HG03159 (cell line): ENCODE measurements around the gene SFXN3.

ENCODE experiments used
- ATAC-seq: cut with Tn5 transposase; IDR thresholded peaks from one replicate; pipeline ENCODE4 v1.9.1; 2021; ENCODE audit warnings: mild to moderate bottlenecking, moderate library complexity; ENCODE audit not compliant: unreplicated experiment

SFXN3 gene, protein sequence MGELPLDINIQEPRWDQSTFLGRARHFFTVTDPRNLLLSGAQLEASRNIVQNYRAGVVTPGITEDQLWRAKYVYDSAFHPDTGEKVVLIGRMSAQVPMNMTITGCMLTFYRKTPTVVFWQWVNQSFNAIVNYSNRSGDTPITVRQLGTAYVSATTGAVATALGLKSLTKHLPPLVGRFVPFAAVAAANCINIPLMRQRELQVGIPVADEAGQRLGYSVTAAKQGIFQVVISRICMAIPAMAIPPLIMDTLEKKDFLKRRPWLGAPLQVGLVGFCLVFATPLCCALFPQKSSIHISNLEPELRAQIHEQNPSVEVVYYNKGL

GRCh38 chr10:101031128-101031795, at the start of gene SFXN3, which contains the start of gene PDZD7:
SFXN3 (plus strand) TSS chr10:101031234; CDS start chr10:101034695, 3,461 bp downstream.
PDZD7 (minus strand) TSS chr10:101031129; CDS start chr10:101030219, 910 bp downstream.
- peak; percentile 92 for ATAC-seq

DNA sequence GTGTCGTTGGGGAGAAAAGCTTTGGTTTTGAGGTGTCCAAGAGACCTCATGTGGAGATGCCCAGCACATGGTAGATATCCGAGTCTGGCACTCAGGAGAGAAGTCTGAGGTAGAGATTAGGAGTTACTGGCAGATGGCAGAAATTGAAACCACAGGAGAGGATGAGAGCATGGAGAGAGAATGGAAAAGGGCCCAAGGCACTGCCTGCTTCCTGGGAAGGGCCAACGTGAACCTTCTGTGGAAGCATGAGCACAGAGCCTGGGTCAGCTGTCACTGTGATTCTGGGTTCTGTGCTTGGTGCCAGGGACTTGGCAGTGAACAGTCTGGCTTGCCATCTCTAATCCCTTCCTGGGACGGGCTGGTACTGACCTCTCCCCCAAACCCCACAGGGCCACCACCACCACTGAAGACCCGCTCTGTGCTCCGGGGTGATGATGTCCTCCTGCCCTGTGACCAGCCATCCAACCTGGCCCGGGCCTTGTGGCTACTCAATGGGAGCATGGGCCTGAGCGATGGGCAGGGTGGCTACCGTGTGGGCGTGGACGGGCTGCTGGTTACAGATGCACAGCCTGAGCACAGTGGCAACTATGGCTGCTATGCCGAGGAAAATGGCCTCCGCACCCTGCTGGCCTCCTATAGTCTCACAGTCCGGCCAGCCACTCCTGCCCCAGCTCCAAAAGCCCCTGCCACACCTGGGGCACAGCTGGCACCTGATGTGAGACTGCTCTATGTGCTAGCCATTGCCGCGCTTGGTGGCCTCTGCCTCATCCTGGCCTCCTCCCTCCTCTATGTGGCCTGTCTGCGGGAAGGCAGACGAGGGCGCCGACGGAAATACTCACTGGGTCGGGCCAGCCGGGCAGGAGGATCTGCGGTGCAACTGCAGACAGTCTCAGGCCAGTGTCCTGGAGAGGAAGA, 47.9 kb upstream of the SFXN3 start:
- ATAC-seq, result no peak

DNA sequence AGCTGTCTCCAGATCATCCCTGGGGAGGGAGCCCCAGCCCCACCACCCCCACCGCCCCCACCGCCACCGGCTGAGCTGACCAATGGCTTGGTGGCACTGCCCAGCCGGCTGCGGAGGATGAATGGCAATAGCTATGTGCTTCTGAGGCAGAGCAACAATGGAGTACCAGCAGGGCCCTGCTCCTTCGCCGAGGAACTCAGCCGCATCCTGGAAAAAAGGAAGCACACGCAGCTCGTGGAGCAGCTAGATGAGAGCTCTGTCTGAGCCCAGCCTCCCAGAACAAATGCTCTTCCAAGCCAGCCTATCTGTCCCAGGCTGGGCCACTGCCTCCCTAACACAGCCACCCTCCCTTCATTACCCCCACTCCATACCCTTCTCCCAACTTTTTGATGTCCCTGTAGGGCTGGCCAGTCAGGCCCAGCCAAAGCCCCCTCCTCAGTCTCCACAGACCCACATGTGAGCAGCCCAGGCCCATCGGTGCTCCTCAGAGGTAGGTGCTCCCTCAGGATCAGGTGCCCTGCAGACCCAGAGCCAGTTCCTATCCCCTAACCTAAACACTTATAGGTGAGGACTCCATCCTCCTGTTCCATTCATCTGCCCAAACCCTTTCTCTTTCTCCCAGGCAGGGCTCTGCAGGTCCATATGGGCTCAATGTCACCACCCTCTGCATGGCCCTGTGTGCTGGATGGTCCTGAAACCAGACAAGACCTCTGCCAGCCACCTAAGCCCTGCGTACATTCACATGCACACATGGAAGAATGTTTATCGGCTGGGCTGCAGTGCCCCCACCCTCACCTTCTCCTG, 47.0 kb upstream of the SFXN3 start:
- ATAC-seq, result no peak

GRCh38 chr10:100984672-100985177, 46.3 kb upstream of the SFXN3 start:
- no peak for ATAC-seq

GRCh38 chr10:100985336-100985735, 45.7 kb upstream of the SFXN3 start:
- ATAC-seq, result no peak

DNA sequence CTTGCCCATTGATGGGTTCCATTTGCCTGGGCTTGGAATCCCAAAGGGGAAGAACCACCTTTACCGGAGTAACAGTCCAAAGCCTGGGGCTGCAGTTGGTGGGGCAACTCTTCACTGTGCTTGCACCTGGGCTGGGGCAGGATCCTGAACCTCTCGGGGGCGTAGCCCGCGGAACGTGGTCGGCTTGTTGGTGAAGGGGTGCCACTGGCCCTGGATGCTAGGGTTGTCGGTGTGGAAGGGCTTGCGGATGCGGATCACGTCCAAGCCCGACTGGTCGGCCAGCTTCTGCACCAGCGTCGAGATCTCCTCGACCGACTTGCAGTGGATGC, 44.4 kb upstream of the SFXN3 start:
- ATAC-seq, result peak; percentile 2

- peak; percentile 78 for ATAC-seq
Observed at GRCh38 chr10:100986952-100987684, 43.9 kb upstream of the SFXN3 start, which contains the start of the genes MRPL43 and TWNK. MRPL43 (minus strand) TSS chr10:100987497; CDS start chr10:100987443, 54 bp downstream. TWNK (plus strand) TSS chr10:100987543; CDS start chr10:100988211, 668 bp downstream.

GRCh38 chr10:100987685-100988049, 43.4 kb upstream of the SFXN3 start:
- peak; percentile 8 for ATAC-seq

DNA sequence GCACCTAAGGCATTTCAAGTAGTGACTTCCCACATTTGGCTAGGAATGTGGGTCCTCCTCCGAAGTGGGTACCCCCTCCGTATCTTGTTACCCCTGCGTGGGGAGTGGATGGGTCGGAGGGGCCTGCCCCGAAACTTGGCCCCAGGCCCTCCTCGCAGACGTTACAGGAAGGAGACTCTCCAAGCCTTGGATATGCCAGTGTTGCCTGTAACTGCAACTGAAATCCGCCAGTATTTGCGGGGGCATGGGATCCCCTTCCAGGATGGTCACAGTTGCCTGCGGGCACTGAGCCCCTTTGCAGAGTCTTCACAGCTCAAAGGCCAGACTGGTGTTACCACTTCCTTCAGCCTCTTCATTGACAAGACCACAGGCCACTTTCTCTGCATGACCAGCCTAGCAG, 42.9 kb upstream of the SFXN3 start:
- ATAC-seq, result no peak

DNA sequence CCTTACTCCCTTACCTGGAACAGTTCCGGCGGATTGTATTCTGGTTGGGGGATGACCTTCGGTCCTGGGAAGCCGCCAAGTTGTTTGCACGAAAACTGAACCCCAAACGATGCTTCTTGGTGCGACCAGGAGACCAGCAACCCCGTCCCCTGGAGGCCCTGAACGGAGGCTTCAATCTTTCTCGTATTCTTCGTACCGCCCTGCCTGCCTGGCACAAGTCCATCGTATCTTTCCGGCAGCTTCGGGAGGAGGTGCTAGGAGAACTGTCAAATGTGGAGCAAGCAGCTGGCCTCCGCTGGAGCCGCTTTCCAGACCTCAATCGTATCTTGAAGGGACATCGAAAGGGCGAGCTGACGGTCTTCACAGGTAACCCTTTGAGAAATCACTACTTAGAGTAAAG, 41.9 kb upstream of the SFXN3 start:
- ATAC-seq, result no peak

DNA sequence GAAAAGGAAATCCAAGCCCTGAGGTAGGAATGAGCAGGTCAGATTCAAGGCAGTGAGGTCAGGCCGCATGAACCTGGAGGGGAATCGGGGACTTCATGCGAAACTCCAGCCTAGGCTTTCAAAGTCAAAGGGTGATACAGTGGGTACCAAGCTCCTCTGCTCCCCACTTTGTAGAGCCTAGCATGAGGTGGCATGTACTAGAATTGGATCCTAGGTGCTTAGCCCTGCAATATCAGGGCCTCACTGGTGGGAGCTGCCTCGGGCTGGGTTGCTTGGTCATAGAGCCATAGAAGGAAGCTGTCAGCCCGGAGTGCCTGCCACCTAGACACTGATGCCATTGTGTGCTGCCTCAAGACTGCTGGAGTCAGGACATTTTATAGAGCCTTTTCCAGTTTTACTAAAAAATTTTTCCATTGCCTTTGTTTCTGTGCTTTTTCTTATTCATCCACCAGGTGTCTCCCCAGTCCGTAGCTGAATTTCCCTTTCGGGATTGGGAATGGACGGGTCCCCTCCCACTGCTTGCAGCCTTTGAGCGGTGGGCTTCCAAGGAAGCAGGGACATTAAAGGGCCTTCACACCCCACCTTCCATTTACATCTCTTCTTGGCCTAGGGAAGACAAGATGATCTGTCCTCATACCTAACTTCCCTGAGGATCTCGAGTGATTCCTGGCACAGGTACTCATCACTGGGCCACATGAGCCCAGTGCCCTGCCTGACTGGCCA, 36.9 kb upstream of the SFXN3 start:
- no peak for ATAC-seq

DNA sequence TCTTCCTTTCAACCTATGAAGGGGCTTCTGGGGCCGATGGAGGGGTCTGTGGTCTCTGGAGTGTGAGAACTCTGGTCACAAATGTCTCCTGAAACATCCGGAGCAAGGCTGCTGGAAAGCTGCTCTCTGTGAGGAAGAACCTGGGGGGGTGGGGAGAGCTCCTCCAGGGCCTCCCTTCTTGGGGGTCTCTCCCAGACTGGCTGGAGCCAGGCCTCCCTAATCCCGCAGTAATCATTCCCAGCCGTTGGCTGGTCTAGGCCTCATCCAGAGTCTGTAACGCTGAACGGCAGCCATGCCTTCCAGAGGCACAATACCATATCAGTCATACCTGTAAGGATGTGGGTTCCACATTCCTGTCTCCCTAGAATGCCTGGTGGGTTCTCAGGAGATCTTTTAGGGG, 35.9 kb upstream of the SFXN3 start:
- ATAC-seq, result no peak

- ATAC-seq, result peak; percentile 16
Observed at GRCh38 chr10:100996678-100997359, 34.2 kb upstream of the SFXN3 start.

- ATAC-seq, result peak; percentile 32
Observed at GRCh38 chr10:100997360-100998182, 33.5 kb upstream of the SFXN3 start.

- ATAC-seq, result no peak
Observed at GRCh38 chr10:100998183-100998990, 32.6 kb upstream of the SFXN3 start.

DNA sequence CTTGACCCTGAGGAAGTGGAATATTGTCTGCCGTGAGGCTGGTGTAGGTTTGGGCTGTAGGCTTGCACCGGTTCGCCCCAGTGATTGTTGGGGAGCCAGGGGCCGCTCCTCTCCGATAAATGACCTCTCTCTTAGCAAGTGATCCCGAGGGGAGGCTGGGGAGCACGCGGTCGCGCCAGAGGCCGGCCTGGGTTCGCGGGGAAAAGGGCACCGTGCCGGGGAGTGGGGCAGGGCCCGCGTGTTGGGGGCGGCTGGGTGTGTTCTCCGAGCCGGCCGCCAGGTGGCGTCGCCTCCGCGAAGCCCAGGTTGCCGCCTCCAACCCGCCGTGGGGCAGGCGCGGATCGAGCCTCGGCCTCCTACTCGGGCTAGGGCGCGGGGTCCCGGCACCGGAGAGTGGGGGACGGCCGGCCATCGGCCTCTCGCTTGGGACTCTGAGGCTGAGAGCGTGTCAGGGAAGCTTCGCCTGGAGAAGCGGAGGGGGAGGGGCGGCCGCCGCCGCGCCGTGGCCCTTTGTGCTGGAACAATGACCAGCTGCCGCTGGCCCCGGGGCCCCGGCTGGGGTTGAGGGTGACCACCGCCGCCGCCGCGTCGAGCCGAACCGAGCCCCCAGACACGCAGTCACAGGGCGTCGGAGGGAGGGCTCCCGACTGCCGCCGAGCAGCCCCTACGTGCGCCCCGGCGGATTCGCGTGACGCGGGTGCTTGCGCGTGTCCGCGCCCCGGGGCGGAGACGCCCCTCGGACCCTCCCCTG, 31.9 kb upstream of the SFXN3 start:
- ATAC-seq, result peak; percentile 44
